ENCODE data around the gene SLC25A45.
"Not testable (repeated sequence)": the region's sequence is repeated elsewhere in the genome, so short reads cannot be mapped to it uniquely, and the experiment has no call there.

Gene SLC25A45

DNA sequence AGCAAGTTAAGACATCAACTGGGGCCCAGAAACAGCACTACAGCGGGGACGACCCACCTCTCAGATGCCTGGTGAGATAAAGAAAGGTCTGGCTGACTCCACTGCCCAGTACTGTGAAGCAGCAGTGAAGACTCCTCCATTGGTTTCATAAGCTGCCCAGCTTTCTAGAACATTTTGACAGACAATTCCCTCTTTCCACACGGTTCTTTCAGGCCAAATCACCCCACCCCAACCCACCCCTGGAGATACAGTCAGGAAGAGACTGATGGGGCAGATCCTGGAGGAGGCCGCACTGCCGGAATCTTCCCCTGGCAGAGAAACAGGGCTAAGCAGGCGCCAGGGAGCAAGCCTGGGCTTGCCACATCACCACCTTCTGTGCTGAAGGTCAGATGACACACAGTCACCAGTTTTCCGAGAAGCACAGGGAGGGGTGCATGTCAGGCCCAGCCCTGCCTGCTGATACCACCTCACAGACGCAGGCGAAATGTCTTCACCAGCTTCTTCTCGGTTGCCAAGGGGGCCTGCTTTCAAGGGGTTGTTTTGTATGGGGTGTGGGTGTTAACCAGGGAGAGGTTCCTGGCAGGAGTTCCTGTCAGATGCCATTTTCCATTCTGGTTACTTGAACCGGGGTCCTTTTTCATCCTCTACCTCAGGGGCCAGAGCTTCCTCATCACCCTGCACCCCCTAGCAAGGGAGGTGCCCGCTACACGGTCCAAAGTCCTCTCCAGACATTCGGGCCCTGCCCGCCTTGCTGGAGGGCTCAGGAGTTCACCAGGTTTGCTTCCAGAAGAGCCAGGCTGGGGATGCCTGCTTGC, 38.7 kb upstream of the SLC25A45 start:
- DNase-seq = peak; percentile 81 to 91

DNA sequence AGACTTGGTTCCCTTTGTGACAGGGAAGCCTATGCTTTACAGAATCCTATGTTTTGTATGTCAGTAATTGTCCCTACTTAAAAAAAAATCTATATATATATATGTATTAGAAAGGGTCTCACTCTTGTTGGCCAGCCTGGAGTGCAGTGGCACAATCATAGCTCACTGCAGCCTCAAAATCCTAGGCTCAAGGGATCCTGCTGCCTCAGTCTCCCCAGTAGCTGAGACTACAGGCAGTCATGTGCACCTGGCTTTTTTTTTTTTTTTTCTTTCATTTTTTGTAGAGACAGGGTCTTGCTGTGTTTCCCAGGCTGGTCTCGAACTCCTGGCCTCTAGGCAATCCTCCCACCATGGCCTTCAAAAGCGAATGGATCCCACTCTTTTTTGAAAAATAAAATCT, 38.1 kb upstream of the SLC25A45 start:
- no peak for DNase-seq

DNA sequence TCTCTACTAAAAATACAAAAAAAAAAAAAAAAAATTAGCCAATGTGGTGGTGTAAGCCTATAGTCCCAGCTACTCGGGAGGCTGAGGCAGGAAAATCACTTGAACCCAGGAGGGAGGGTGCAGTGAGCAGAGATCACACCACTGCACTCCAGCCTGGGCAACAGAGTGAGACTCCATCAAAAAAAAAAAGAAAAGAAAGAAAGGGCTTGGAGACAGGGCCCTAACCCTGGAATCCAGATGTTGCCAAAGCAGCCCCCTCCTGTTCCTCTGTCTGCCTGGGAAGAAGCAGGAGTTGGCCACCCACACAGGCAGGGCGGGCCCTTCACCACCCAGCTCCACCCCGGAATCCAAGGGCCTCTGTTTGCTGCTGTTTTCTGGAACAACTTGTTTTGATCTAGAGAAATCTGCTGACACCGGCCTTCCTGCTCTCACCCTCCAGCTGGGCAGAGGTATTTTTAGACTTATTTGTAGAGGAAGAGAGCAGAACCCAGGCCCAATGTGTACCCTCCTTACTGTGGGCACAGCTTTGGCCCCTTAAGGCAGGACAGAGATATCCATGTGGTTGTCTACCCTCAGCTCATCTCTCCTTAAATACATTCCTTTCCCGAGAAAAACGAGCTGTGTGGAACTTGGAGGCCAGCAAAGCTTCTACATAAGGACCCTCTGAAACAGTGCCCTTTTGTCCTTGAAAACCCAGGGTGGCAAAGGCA, 37.5 kb upstream of the SLC25A45 start:
- peak in 1 of 2 experiments; percentile 70 for DNase-seq

DNA sequence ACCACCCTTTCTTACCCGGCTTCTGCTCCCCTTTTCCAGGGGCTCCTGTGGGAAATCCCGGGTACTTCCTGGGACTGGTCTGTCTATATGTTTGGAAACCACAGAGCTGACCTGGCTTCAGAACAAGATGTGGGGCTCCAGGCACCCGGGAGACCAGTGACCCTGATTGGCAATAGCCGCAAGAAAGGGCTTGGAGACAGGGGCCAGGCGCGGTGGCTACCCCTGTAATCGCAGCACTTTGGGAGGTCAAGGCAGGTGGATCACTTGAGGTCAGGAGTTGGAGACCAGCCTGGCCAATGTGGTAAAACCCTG, 37.0 kb upstream of the SLC25A45 start:
- DNase-seq = no peak

DNA sequence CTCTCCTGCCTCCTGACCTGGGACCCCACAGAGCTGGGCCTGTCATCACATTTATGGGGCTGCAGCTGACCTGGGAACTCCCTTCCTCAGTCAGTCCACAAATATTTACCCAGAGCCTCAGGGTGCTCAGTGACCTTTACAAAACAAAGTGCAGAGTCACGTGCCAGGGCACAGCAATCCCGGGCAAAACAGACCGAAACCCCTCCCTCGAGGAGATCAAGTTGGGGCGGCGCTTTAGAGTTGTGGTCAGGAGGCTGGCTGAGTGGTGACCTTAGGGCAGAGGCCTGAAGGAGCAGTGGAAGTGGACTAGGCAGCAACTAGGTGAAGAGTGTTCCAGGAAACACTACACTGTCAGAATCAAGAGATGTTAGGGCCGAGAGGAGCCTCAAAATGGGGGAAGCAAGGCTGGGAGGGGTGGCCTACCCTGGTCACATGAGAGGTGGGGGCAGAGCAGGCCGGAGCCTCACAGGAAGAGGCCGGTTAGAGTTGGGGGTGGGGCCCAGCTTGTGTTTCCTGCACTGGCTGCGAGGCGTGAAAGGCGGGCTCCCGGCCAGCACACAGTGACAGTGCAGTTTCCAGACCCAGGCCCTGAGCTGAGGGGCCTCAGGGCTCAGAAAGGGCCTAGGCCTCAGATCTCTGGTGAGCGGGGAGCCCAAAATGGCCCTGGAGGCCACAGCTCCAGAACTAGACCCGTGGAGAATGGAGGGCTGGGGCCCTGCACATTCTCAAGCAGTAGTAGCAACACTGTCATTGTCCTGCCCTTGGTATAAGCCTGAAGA, 36.4 kb upstream of the SLC25A45 start:
- DNase-seq = peak; percentile 95 to 97

- DNase-seq = no peak
These were observed 35.9 kb upstream of the SLC25A45 start for GRCh38 chr11:65418431-65418680.

DNA sequence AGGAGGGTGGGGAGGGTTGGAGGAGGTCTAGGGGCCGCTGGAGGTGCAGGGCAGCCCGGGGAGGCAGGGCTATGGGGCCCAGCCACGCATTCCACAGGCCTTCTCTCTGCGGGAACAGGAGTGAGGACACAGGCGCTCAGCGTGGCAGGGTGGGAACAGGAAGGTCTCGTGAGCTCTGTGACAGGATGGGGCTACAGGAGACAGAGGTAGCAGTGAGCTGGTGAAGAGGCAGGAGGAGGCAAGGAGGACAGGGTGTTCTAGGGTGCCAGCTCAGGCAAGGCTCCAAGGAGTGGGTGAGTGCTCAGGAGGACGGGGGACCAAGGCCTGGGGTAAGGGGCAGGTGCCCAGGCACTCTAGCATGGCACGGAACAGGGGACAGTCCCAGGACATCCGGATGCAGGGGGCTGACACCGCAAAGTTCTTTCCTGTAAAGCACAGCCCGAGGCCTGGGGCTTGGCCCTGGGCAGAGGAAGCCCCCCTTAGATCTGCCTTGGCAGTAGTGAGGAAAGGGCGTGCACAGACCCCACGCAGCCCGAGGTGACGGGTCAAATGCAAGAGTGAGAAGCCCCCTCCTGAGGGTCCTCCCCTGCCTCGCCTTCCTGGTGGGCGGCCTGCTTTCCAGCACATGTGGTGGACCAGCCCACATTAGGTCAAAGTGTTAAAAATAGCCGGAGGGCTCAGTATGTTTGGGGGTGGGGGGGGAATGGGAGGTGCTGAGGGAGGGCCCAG, 35.4 kb upstream of the SLC25A45 start:
- no peak for DNase-seq

- no peak for DNase-seq
These were observed 34.6 kb upstream of the SLC25A45 start for GRCh38 chr11:65416841-65417701.

DNA sequence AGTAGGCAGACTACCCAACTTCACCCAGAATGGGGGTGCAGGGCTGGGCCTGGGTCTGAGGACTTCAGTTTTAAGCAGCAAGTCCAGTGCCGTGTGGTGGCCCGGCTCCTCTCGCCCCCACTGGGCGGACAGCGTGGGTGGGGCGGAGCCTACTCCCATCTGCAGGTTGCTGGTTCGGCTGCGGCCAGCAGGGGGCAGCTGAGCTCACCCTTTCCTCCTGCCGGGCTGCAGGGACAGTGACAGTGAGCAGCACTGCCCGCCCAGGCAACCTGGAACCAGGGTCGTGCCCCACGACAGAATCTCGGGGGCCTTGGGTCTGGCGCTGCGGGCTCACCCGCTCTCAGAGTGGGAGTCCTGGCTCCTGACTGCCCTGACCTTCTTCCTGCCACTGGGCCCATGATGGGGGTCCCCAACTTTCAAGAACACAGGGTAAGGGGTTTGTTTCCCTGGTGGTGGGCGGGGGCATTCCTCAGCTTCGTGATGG, 33.9 kb upstream of the SLC25A45 start:
- peak; percentile 62 to 74 for DNase-seq

- DNase-seq = no peak
These were observed 33.3 kb upstream of the SLC25A45 start for GRCh38 chr11:65415499-65416340.

- DNase-seq = peak in 1 of 2 experiments; percentile 42
These were observed 32.5 kb upstream of the SLC25A45 start for GRCh38 chr11:65414776-65415498.

DNA sequence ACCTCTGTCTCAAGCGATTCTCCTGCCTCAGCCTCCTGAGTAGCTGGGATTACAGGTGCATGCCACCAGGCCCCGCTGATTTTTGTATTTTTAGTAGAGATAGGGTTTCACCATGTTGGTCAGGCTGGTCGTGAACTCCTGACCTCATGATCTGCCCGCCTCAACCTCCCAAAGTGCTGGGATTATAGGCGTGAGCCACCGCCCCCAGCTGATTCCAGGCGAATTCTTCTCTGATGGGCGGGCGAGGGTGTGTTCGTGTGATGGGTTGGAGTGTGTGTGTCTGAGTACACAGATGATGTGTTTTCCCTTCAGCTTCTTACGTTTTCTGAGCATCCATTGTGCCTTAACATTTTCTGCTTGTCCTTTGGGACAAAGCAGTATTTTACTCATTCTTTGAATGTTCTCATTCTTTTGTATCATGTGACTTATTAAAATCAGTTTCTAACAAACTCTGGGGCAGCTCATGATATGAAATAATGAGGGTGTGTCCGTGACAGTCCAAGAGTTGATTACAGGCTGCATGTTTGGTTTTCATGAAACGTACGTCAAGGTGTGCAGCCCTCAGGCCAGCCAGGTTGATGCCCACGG, 30.7 kb upstream of the SLC25A45 start:
- not testable (repeated sequence) for DNase-seq

GRCh38 chr11:65412271-65413076, 30.0 kb upstream of the SLC25A45 start:
- no peak for DNase-seq

DNA sequence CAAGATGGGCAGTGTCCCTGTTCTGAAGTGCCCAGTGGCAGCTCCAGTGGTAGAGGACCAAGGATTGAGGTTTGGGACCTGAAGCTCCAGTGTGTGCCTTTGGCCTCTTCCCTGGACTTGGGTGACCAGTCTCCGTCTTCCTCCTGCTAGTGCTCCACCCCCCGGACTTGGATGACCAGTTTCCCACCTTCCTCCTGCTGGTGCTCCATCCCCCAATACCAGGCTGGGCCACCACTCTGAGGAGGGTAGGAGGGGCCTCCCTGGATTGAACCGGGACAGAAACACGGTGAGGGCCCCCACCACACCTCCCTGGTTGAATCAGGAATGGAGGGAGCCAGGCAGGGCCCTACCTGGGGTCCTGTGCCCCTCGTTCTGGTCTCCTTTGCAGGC, 29.2 kb upstream of the SLC25A45 start:
- no peak for DNase-seq

DNA sequence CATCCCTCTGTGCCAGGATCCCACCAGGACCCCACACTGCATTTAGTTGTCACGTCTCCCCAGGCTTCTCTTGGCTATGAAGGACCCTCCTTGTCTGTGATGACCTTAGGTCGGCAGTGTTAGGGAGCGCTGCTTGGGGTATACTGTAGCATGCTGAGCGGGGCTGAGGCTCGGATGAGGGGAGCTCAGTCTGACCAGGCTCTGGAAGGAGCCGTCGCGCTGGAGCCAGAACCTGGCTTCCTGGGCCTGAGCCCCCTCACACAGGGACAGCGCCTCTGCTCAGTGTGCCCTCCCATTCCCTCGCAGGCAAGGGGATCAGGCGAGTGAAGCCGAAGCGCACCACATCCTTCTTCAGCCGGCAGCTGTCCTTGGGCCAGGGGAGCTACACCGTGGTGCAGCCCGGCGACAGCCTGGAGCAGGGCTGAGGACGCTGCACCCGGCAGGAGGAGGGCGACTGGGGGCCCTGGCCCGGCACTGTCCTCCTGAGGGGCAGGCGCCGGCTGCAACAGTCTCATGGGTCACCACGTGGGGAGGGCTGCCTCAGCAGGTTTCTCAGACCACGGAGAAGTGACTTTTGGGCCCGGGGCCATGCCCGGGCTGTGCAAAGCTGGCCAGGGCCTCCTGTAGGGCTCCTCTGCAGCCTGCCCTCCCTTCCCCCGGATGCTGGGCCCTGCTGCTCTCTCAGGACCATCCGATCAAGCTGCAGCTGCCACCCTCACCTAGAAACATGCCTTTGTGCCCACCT, 28.7 kb upstream of the SLC25A45 start:
- no peak for DNase-seq

DNA sequence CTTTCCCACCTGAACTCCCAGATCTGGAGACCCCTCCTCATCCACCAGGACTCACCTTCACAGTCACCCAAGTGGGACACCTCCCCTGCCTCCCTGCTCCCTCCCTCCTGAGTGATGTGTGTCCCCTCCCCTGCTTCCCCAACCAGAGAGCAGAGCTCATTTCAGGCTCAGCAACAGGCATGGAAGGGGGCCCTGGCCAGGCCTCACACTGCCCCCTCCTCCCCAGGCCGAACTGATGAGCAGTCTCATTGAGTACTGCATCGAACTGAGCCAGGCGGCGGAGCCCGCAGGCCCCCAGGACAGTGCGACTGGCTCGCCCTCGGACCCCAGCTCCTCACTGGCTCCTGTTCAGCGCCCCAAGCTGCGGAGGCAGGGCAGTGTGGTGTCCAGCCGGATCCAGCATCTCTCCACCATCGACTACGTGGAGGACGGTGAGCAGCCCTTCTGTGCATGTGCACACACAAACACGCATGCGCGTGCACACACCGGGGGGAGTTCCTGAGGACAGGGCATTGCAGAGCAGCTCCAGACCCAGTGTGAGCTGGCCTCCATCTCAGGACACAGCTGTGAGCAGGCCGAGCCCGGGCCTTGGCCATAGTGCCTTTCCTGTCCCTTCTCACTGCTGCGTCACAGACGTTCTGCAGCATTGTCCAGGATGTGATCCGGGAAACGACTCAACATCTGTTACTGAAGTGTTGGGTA, 22.3 kb upstream of the SLC25A45 start:
- DNase-seq = no peak

DNA sequence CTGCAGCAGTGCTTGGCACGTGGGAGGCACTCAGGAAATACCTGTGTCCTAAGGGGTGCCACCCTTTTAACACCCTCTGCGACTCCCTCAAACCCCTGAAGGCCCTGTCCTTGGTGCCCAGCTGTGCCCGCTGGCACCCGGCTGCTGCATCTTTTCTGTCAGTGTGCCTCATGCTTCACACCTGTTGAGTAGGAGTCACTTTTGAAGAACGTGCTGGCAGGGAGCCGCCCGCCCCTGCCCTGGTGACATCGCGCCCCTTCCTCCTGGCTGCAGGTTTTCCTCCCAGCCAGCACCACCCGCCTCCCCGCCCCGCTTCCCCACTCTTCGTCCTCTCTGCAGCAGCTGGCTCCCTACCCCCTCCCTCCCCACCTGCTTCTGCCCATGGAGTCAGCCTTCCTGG, 21.8 kb upstream of the SLC25A45 start:
- DNase-seq = no peak

GRCh38 chr11:65403607-65404121, 21.2 kb upstream of the SLC25A45 start:
- no peak for DNase-seq

Data from SHP77 (cell line).